H9 (cell line): ENCODE data around the gene TIAM1. TPM values are rescaled to one million over a fixed set of nuclear protein-coding genes. Genes with fewer than 3 reads are reported as not detected.

ENCODE experiments used
- DNase-seq: peaks from one replicate; pipeline ENCODE4 v3.0.0-alpha.2; 2017
- H2AFZ ChIP-seq: one replicate; pipeline ENCODE4 v1.6.1; 2013; ENCODE audit warnings: mild to moderate bottlenecking, low read length, control low read depth, moderate library complexity
- H2AK5ac ChIP-seq: 2 replicates; pipeline ENCODE4 v1.6.1; 2013; ENCODE audit warnings: low read length, control low read depth, mixed read lengths; ENCODE audit not compliant: insufficient read length
- H2BK120ac ChIP-seq: one replicate; pipeline ENCODE4 v1.6.1; 2013; ENCODE audit warnings: low read depth, mild to moderate bottlenecking, low read length, control low read depth, inconsistent platforms; ENCODE audit not compliant: poor library complexity, severe bottlenecking
- H2BK12ac ChIP-seq: 2 replicates; pipeline ENCODE4 v1.6.1; 2013; ENCODE audit warnings: low read length, control low read depth, mixed read lengths, low read depth; ENCODE audit not compliant: insufficient read length
- H2BK15ac ChIP-seq: 2 replicates; pipeline ENCODE4 v1.6.1; 2013; ENCODE audit warnings: low read depth, low read length, control low read depth
- H2BK20ac ChIP-seq: one replicate; pipeline ENCODE4 v1.6.1; 2013; ENCODE audit warnings: low read depth, mild to moderate bottlenecking, low read length, control low read depth, inconsistent platforms; ENCODE audit not compliant: poor library complexity, severe bottlenecking
- H2BK5ac ChIP-seq: 2 replicates; pipeline ENCODE4 v1.6.1; 2013; ENCODE audit warnings: low read length, control low read depth, mixed read lengths; ENCODE audit not compliant: insufficient read length
- H3K14ac ChIP-seq: 2 replicates; pipeline ENCODE4 v1.6.1; 2013; ENCODE audit warnings: low read length, control low read depth; ENCODE audit not compliant: insufficient read depth
- H3K18ac ChIP-seq: 2 replicates; pipeline ENCODE4 v1.6.1; 2013; ENCODE audit warnings: low read depth, mild to moderate bottlenecking, mixed read lengths, low read length, control low read depth; ENCODE audit not compliant: insufficient read length
- H3K23ac ChIP-seq: 2 replicates; pipeline ENCODE4 v1.6.1; 2013; ENCODE audit warnings: low read length, control low read depth, mixed read lengths, low read depth; ENCODE audit not compliant: insufficient read length
- H3K23me2 ChIP-seq: 2 replicates; pipeline ENCODE4 v1.6.1; 2013; ENCODE audit warnings: low read depth, mild to moderate bottlenecking, mixed read lengths, low read length, control low read depth; ENCODE audit not compliant: insufficient read length, poor library complexity, severe bottlenecking
- H3K27ac ChIP-seq: 2 replicates; pipeline ENCODE4 v1.5.1; 2013; ENCODE audit warnings: low read length, control low read depth, mixed read lengths, low read depth; ENCODE audit not compliant: insufficient read length
- H3K27me3 ChIP-seq: 2 replicates; pipeline ENCODE4 v1.6.1; 2013; ENCODE audit warnings: low read length, control low read depth, inconsistent platforms; ENCODE audit not compliant: insufficient read depth
- H3K4ac ChIP-seq: 2 replicates; pipeline ENCODE4 v1.6.1; 2013; ENCODE audit warnings: low read depth, mild to moderate bottlenecking, control low read depth, inconsistent platforms, low read length, moderate library complexity
- H3K4me1 ChIP-seq: 2 replicates; pipeline ENCODE4 v1.6.1; 2013; ENCODE audit warnings: low read length, control low read depth, inconsistent platforms; ENCODE audit not compliant: insufficient read depth
- H3K4me2 ChIP-seq: 2 replicates; pipeline ENCODE4 v1.6.1; 2013; ENCODE audit warnings: low read length, control low read depth, mixed read lengths; ENCODE audit not compliant: insufficient read length, insufficient read depth
- H3K56ac ChIP-seq: 2 replicates; pipeline ENCODE4 v1.6.1; 2013; ENCODE audit warnings: low read depth, mild to moderate bottlenecking, mixed read lengths, low read length, control low read depth; ENCODE audit not compliant: insufficient read length
- H3K79me1 ChIP-seq: 2 replicates; pipeline ENCODE4 v1.6.1; 2013; ENCODE audit warnings: low read depth, mild to moderate bottlenecking, moderate library complexity, low read length, control low read depth, inconsistent platforms; ENCODE audit not compliant: insufficient read depth, poor library complexity, severe bottlenecking
- H3K79me2 ChIP-seq: 2 replicates; pipeline ENCODE4 v1.6.1; 2013; ENCODE audit warnings: low read length, control low read depth, inconsistent platforms; ENCODE audit not compliant: insufficient read depth
- H3K9ac ChIP-seq: 2 replicates; pipeline ENCODE4 v1.6.1; 2013; ENCODE audit warnings: low read length, control low read depth, mixed read lengths; ENCODE audit not compliant: insufficient read length; ENCODE audit errors: extremely low read depth
- H3K9me3 ChIP-seq: one replicate; pipeline ENCODE4 v1.6.1; 2013; ENCODE audit warnings: low read depth, low read length, inconsistent platforms; ENCODE audit not compliant: control insufficient read depth
- H3T11ph ChIP-seq: one replicate; pipeline ENCODE4 v1.6.1; 2013; ENCODE audit warnings: mild to moderate bottlenecking, low read length, control low read depth, inconsistent platforms
- H4K20me1 ChIP-seq: one replicate; pipeline ENCODE4 v1.6.1; 2013; ENCODE audit not compliant: control insufficient read depth, insufficient read length, insufficient read depth
- H4K5ac ChIP-seq: 2 replicates; pipeline ENCODE4 v1.6.1; 2013; ENCODE audit warnings: low read depth, mild to moderate bottlenecking, mixed read lengths, low read length, control low read depth; ENCODE audit not compliant: insufficient read length
- H4K8ac ChIP-seq: replicated peaks from 2 replicates; pipeline ENCODE4 v1.6.1; 2013; ENCODE audit warnings: low read length, control low read depth, mixed read lengths, low read depth; ENCODE audit not compliant: insufficient read length
- H4K91ac ChIP-seq: 2 replicates; pipeline ENCODE4 v1.6.1; 2013; ENCODE audit warnings: low read depth, mild to moderate bottlenecking, moderate library complexity, mixed read lengths, low read length, control low read depth; ENCODE audit not compliant: insufficient read length
- H3K27ac Mint-ChIP-seq, 3 experiments: 2 replicates in 2 of 3; 3 replicates in 1 of 3; pipeline ENCODE4 v1.8.0; 2020 to 2021; ENCODE audit warnings: mixed read lengths in 3 of 3, mild to moderate bottlenecking in 1 of 3, moderate library complexity in 1 of 3
- H3K27me3 Mint-ChIP-seq: 2 replicates; pipeline ENCODE4 v1.8.0; 2021; ENCODE audit warnings: low read depth, mild to moderate bottlenecking, moderate library complexity, mixed read lengths
- H3K36me3 Mint-ChIP-seq, 3 experiments: 2 replicates in 2 of 3; 3 replicates in 1 of 3; pipeline ENCODE4 v1.8.0; 2020 to 2021; ENCODE audit warnings: low read depth in 3 of 3, mixed read lengths in 3 of 3; ENCODE audit not compliant: insufficient read depth in 1 of 3
- H3K4me1 Mint-ChIP-seq, 2 experiments: 2 replicates each; pipeline ENCODE4 v1.8.0; 2020; ENCODE audit warnings: mixed read lengths in 2 of 2
- H3K4me3 Mint-ChIP-seq, 2 experiments: 2 replicates in 1 of 2; 3 replicates in 1 of 2; pipeline ENCODE4 v1.8.0; 2020 to 2021; ENCODE audit warnings: mild to moderate bottlenecking in 2 of 2, mixed read lengths in 2 of 2, moderate library complexity in 1 of 2
- H3K9me3 Mint-ChIP-seq, 2 experiments: 2 replicates in 1 of 2; 3 replicates in 1 of 2; pipeline ENCODE4 v1.8.0; 2020; ENCODE audit warnings: mild to moderate bottlenecking in 2 of 2, mixed read lengths in 2 of 2, moderate library complexity in 1 of 2
- CTCF ChIP-seq: fragments of 200-600 bp; sonication (generic); conservative IDR thresholded peaks from 3 replicates; pipeline ENCODE4 v1.8.0; 2021; ENCODE audit warnings: antibody characterized with exemption, mild to moderate bottlenecking
- whole genome bisulfite sequencing: extraction: QIAGEN DNeasy Blood & Tissue Kit; methylation state at CpG from one replicate; pipeline ENCODE4 v1.1.7; 2013; ENCODE audit warnings: missing lambda C conversion rate, low lambda C conversion rate, mixed read lengths; ENCODE audit not compliant: insufficient read length; ENCODE audit errors: extremely low coverage; 5-methylcytosine and 5-hydroxymethylcytosine counted together
- total RNA-seq: library from RNA; stranded (reverse); gene quantifications from 2 replicates; pipeline ENCODE4 v1.2.1, GENCODE V29; 2021

Gene TIAM1
- total RNA-seq, 1 experiment from 2014 or later = 23.1 TPM

GRCh38 chr21:31186916-31187315 lies 157.1 kb downstream of the TIAM1 start:
- Histone ChIP-seq H3K9ac (no peak overlapping the region), H3K23ac (no peak overlapping the region), H2BK15ac (no peak overlapping the region), H3K4me1 (peaks cover 4% of the 10 kb centered on the region; the same call in 1 of the 2 replicates), H3T11ph (no peak overlapping the region), H2BK12ac (no peak overlapping the region), H2AK5ac (no peak overlapping the region), H3K14ac (no peak overlapping the region; the same call in 1 of the 2 replicates), H3K27me3 (no peaks in the 10 kb centered on the region), H4K5ac (no peak overlapping the region), H3K18ac (no peak overlapping the region), H3K23me2 (no peaks in the 10 kb centered on the region), H3K79me1 (no peaks in the 10 kb centered on the region), H4K91ac (no peak overlapping the region), H3K4ac (no peak overlapping the region), H4K20me1 (no peaks in the 10 kb centered on the region), H4K8ac (no peak overlapping the region), H3K9me3 (no peaks in the 10 kb centered on the region), H3K4me2 (no peak overlapping the region), H2BK20ac (no peak overlapping the region), H3K27ac (peak overlapping the region; percentile 26), H2BK5ac (no peak overlapping the region), H3K56ac (no peak overlapping the region), H2BK120ac (no peak overlapping the region), H3K79me2 (no peaks in the 10 kb centered on the region), H2AFZ (no peak overlapping the region)
- H3K36me3 Mint-ChIP-seq = peaks cover 0 to 10% (median 7%) of the 10 kb centered on the region in 3 experiments; a peak in 5 of 7 replicates
- no peaks in the 10 kb centered on the region for H3K27me3 Mint-ChIP-seq
- WGBS = no CpG with 5 or more reads among the region's 4 CpGs
- H3K27ac Mint-ChIP-seq = peak overlapping the region in 2 of 3 experiments; percentile 9 to 66; a peak in 3 of 7 replicates
- H3K4me1 Mint-ChIP-seq = peaks cover 10 to 21% of the 10 kb centered on the region in 2 experiments
- H3K4me3 Mint-ChIP-seq = no peak overlapping the region
- no peak for TF ChIP-seq CTCF
- DNase-seq = no peak
- no peaks in the 10 kb centered on the region for H3K9me3 Mint-ChIP-seq
